Measurements from ENCODE around the gene CBFA2T2.
"Not testable (repeated sequence)": the region's sequence is repeated elsewhere in the genome, so short reads cannot be mapped to it uniquely, and the experiment has no call there.

The CBFA2T2 gene

GRCh38 chr20:33506576-33506975, 16.7 kb downstream of the CBFA2T2 start:
- no peak for DNase-seq (ENCODE audit: low read depth, low spot score)

- DNase-seq (ENCODE audit: low read depth, low spot score) = no peak
These were observed 17.6 kb downstream of the CBFA2T2 start for GRCh38 chr20:33507461-33507860.

GRCh38 chr20:33508015-33508414, 18.1 kb downstream of the CBFA2T2 start:
- not testable (repeated sequence) for DNase-seq (ENCODE audit: low read depth, low spot score)

- not testable (repeated sequence) for DNase-seq (ENCODE audit: low read depth, low spot score)
These were observed 19.2 kb downstream of the CBFA2T2 start for GRCh38 chr20:33509057-33509456.

GRCh38 chr20:33511876-33512275, 22.0 kb downstream of the CBFA2T2 start:
- DNase-seq (ENCODE audit: low read depth, low spot score) = not testable (repeated sequence)

GRCh38 chr20:33515569-33516216, 25.8 kb downstream of the CBFA2T2 start:
- DNase-seq (ENCODE audit: low read depth, low spot score) = no peak

GRCh38 chr20:33516882-33517281, 27.0 kb downstream of the CBFA2T2 start:
- DNase-seq (ENCODE audit: low read depth, low spot score) = no peak

GRCh38 chr20:33518071-33518470, 28.2 kb downstream of the CBFA2T2 start:
- DNase-seq (ENCODE audit: low read depth, low spot score) = no peak

- no peak for DNase-seq (ENCODE audit: low read depth, low spot score)
These were observed 31.6 kb downstream of the CBFA2T2 start for GRCh38 chr20:33521461-33521860.

GRCh38 chr20:33522256-33522820, 32.4 kb downstream of the CBFA2T2 start:
- no peak for DNase-seq (ENCODE audit: low read depth, low spot score)

- DNase-seq (ENCODE audit: low read depth, low spot score) = no peak
These were observed 34.4 kb downstream of the CBFA2T2 start for GRCh38 chr20:33524261-33524660.

GRCh38 chr20:33526769-33527168, 36.9 kb downstream of the CBFA2T2 start:
- DNase-seq (ENCODE audit: low read depth, low spot score) = no peak

GRCh38 chr20:33531047-33531877, 41.4 kb downstream of the CBFA2T2 start:
- DNase-seq (ENCODE audit: low read depth, low spot score) = no peak

- no peak for DNase-seq (ENCODE audit: low read depth, low spot score)
These were observed 42.0 kb downstream of the CBFA2T2 start for GRCh38 chr20:33531885-33532284.

- no peak for DNase-seq (ENCODE audit: low read depth, low spot score)
These were observed 43.0 kb downstream of the CBFA2T2 start for GRCh38 chr20:33532753-33533459.

- DNase-seq (ENCODE audit: low read depth, low spot score) = not testable (repeated sequence)
These were observed 45.8 kb downstream of the CBFA2T2 start for GRCh38 chr20:33535717-33536116.

- DNase-seq (ENCODE audit: low read depth, low spot score) = no peak
These were observed 47.7 kb downstream of the CBFA2T2 start for GRCh38 chr20:33537608-33538007.

- DNase-seq (ENCODE audit: low read depth, low spot score) = no peak
These were observed 49.2 kb downstream of the CBFA2T2 start for GRCh38 chr20:33539129-33539528.

GRCh38 chr20:33540427-33540826, 50.5 kb downstream of the CBFA2T2 start:
- DNase-seq (ENCODE audit: low read depth, low spot score) = no peak

- DNase-seq (ENCODE audit: low read depth, low spot score) = no peak
These were observed 51.2 kb downstream of the CBFA2T2 start for GRCh38 chr20:33541074-33541473.

- no peak for DNase-seq (ENCODE audit: low read depth, low spot score)
These were observed 51.9 kb downstream of the CBFA2T2 start for GRCh38 chr20:33541797-33542196.

- DNase-seq (ENCODE audit: low read depth, low spot score) = no peak
These were observed 55.9 kb downstream of the CBFA2T2 start for GRCh38 chr20:33545763-33546162.

Measured in smooth muscle cell of the brain vasculature (primary cell).